SH-SY5Y (cell line): ENCODE measurements around the gene BHLHE41.

Experiments
- GATA2 ChIP-seq: IDR thresholded peaks from 2 replicates; pipeline ENCODE4 v1.6.1; 2011; ENCODE audit warnings: mild to moderate bottlenecking, low read depth, low read length
- GATA3 ChIP-seq: IDR thresholded peaks from 2 replicates; pipeline ENCODE4 v1.6.1; 2011; ENCODE audit warnings: low read depth, mild to moderate bottlenecking, low read length, moderate library complexity

- TF ChIP-seq GATA2 (no peak), GATA3 (no peak)
Observed at GRCh38 chr12:26106347-26106746, 18.5 kb downstream of the BHLHE41 start.
